DLD1 (cell line): Measurements from ENCODE around the gene SAMD14.

Source experiments
- in situ Hi-C: cut with HindIII; loops from 2 replicates; pipeline ENCODE4 v1.10.0; 2017; ENCODE audit warnings: low sequenced_read_pairs

The SAMD14 gene

DNA sequence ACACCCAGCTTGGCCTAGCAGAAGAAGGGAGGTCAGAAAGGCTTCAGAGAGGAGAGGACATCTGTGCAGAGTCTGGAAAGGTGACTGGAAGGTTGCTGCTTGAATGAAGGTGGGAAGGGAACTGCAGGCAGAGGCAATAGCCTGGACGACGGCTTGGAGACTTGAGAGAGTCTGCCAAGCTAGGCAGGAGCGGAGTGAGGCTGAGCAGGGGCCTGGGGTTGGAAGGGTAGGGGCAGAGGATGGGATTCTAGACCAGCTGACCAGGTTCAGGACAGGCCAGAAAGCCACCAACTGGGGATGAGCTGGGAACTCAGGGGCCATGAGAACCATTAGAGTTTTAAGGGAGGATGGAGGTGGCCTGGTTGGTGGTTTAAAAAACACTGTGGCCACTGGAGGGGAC is 35.5 kb upstream of the SAMD14 start:
- in situ Hi-C loops = no loop called here

DNA sequence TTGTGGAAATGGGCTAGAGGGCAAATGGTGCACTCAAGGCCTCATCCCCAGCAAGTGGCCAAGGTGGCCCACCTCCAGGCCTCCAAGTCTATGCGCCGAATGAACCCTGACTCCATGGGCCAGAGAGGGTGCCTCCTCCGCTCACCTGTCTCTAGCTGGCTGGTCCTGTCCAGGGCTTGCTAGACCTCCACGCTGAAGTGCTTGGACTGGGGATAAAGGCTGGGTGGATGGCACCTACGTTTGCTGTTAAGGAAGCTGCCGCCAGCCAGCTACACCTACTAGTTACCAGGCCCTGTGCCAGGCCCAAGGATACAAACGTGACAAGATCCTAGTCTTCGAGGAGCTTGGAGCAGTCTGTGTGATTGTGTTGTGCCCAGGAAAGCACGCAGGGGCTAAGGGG is 35.1 kb upstream of the SAMD14 start:
- in situ Hi-C loops = no loop called here

DNA sequence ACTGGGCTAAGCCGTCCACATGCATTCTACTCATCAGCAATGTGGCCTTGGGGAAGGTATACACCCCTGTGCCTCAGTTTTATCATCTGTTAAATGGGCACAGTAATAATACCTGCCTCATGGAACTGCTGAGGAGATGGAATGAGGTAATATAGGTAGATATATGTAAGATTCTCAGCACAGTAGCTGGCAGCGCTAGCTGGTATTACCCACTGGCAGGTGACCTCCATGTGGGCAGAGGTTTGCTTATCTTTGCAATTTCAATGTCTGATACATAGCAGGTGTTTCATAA is 34.7 kb upstream of the SAMD14 start:
- in situ Hi-C loops = no loop called here

DNA sequence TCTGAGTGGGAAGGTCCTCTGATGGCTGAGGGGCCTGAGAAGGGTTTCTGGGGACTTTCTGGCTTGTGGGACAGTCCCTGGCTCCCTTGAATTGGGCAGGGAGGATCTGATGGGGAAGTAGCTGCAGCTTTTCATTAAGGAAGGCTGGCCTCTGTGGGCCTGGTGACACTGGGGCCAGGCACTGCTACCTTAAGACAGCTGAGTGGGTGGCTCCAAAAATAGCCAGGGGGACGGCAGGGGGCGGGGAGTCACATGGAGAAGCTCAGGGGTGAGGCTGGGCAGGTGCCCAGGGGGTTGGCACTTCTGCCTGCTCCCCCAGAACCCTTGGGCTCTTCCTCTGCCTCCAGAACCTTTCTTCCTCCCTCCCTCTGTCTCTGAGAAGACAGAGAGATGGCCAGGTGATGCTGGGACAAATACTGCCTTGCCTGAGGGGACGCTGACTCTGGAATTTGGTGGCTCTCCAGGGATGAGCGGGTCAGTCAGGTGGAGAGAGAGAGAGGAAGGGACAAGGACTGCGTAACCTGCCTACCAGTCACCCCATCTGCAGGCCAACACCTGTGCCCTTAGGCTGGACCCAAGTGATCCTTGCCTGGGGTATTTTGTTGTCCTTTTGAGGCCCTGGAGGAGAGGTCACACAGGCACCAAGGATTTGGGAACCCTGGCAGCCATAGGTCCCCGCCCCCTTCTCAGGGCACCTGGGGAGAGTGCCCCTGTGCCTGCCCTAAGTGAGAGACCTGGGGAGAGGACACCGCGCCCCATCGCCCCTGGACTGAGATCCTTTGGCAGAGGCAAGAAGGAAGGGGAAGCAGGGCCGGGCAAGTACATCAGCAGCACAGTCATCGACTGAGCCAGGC is 34.1 kb upstream of the SAMD14 start:
- in situ Hi-C loops = no loop called here

DNA sequence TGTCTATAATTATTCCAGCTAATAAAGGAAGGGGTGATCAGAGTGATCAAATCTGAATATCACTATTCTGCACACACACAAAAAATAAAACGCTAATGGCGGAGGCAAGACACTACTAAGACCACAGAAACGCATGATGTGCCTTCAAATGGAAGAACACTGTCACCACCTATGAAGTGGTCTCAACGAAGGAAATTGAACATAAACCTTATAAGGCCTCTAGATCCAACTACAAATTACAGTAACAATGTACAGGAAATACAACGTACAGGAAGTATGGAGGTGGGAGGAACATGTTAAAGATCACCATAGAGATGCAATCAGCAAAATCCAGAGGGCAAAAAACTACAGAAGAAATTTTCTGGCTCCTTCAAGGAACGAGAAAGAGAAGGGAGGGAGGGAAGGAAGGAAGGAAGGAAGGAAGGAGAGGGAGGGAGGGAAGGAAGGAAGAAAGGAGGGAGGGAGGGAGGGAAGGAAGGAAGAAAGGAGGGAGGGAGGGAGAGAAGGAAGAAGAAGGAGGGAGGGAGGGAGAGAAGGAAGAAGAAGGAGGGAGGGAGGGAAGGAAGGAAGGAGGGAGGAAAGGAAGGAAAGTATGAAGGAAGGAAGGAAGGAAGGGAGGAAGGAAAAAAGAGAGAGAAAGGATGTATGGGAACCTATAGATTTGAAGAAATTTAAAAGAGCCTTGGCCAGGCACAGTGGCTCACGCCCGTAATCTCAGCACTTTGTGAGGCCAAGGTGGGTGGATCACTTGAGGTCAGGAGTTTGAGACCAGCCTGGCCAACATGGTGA is 32.7 kb upstream of the SAMD14 start:
- in situ Hi-C loops = no loop called here

DNA sequence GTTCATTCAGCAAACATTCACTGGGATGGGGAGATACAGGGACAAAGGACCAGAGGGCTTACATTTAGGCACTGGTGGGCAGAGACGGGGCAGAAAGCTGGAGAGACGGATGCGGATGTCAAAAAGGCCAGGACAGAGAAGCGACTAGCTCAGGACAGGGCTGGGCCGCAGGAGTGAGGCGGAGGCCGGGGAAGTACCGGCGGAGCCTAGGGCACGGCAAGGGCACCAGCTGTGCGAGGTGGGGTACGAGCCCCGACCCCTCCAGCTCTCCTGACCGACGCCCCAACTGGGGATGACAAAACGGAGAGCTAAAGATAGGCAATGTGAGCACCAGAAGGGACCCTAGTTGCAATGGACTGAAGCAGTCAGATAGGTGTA is 31.9 kb upstream of the SAMD14 start:
- in situ Hi-C loops = no loop called here

DNA sequence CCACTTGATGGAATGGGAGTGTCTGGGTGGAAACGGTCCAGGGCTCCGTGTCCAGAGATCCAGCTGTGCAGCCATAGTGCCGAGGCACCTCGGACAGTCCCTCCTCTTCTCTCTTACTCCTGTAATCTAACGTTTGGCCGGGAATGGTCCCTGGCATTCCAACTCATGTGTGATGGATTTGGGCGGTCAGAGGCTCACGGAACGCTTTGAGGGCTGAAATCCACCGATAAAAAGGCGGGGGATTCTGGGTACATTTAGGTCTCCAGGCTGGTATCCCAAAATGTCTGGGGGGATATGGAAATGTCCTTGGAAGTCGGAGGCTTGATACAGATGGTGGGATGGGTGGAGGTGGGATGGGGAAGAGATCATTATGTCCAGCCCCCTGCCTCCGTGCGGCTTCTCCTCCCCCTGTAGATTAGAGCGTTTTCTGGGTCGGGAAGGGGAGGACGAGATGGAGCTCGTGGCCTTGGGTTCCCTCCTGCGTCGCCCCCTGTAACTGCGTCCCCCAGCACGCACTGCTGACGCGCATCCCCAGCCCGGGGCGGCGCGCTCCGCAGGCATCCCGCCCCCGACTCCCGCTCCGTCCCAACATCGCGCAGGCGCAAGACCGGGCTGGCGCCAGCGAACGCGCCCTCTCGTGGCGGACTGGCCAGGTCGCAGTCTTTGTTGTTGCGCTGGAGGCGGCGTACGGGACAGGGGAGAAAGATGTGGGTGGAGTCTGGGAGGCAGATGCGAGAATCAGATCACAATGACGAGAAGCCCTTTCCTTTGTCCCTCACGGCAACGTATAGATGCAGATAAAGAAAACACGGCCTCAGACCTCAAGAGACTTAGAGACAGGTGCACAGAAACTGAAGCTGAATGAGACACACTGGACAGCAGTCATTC is 31.3 kb upstream of the SAMD14 start:
- in situ Hi-C loops = no loop called here

DNA sequence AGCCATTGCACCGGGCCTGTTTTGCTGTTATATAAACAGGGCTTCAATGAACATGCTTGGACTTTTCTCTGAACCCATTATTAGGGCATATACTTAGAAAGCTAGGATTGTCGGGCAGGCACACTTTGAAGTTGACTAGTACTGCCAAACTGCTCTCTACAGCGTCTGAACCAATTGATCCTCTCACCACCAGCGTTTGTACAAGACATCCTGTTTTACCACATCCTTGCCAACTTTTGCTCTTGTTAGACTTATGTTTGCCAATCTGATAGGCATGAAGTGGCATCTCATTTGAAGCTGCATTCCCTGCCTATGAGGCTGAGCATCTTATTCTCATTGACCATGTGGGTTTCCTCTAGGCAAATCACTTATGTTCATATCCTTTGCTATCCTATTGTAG is 27.9 kb upstream of the SAMD14 start:
- in situ Hi-C loops = no loop called here

DNA sequence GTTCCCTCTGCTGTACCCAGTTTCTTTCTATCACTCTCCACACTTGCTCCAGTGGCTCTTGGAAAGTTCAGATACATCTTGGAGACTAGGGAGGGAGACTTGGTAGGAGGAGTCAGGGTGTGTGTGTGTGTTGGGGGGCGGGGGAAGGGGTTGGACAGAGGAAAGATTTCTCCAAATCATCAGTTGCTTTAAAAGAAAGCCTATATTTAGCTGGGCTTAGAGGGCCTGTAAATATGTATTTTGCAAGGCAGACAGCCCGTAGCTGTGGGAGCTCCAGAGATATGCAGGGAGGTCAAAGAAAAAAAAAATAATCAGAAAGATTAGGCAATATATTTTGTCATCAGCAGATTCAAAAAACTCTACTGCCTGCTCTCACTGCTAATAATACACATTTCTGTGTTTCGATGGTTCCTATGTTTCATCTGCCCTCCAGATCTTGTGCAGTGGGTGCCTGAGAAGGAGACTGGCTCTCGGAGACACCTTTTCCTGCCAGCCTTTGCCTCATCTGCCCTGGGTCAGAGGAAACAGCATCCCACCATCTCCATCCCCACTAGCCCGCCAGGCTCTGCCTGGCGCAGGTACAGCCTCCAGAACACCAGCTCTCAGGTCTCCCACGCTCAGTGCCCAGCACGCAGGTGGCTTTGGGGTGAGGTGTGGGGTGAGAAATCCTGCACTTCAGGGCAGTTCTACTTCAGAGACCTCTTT is 25.3 kb upstream of the SAMD14 start:
- in situ Hi-C loops = no loop called here

DNA sequence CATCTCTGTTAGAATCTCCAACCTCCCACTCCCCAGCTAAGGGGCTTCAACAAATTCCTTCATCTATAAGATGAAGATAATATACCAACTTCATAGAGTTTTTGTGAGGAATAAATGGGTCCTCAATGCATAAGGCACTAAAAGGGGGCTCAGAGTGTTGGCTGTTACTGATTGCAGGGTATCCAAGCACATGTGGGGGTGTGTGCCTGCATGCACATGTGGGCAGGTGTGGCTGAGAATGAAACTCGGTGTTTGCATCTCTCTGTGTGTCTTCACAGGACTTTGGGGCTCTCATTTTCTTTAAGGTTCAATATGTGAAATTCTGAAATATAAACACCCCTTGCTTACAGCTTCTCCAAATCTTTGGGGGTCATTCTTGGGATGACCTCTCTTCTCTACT is 24.6 kb upstream of the SAMD14 start:
- in situ Hi-C loops = no loop called here

DNA sequence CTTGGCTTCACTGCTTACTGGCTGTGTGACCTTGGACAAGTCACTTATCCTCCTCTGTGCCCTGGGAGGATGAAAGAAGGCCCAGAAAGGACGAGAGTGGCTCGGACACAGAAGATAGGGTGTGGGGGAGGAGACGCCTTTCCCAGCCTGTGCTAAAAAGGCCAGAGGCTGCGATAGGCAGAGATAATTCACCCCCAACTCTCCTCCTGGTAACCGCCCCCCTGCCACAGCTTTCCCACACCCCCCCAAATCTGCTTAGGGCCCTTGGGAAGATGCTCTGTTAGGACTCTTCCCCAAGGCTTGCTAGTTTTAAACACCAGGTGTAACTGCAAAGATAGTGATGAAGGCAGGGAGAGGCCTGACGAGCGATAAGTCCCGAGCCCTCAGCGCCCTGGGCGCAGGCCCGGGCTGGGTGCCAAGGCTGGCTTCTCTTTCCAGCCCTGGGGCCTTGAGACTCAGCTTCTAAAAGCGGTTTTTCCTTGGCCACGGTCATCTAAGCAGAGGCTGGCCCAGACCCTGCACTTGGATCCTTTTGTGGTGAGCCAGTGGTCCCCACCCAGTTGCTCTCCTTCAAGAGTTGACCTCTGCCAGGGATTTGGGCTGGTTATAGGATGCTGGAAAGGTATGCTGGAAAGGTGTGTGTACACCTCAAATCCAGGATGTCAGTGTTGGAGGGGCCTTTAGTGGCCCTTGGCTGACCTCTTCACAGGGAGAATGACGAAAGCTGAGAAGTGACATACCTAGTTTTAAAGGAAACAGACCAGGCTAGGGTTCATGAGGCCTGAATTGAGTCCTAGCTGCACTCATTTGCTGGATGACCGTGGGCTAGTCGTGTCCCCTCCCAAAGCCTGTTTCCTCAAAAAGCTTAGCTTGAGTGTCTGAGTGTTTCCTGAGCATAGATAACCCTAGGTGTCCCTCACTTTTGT is 24.0 kb upstream of the SAMD14 start:
- in situ Hi-C loops = no loop called here

DNA sequence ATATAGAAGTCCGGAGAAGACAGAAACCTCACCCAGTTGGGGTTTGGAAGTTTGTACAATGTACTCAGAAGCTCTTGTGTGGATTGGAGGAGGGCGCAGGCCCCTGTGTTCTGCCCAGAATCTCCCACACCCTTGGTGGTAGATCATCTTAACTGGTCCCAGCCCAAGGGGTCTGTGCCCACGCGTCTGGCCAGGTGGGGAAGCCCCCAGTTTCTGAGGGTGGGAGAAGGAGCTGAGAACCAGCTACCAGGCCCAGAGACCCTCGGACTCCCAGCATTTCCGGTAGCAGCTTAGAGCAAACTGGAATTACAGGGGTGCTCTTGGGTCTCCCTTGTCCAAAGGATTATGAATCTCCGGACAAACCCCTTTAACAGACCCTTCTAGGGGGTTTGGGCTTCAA is 22.8 kb upstream of the SAMD14 start:
- in situ Hi-C loops = no loop called here

DNA sequence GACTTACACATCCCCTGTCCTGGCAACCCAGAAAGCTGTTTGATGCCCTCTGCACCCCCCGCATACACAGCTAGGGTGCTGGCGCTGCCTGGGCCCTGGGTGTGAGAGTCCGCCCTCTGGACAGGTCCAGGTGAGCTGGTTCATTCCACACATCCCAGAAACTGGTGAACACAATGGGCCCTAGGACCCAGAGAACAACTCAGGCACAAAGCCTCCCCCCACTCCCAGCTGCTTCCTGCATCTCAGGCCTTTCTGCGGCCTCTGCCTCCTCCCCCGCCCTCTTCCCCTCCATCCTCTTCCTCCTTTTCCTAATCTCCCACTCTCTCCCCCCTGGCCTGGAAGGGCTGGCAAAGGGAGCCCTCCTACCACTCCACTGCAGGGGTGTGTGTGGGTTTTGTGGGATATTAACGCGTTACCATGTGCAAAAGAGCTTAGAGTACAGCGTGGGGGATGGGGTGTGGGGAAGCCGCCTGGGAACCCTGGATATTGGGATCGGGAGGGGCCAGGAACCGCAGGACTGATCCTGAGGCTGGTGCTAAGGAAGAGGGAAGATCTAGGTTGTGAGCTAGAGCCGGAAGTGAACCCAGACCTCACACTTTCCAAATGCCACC is 22.1 kb upstream of the SAMD14 start:
- in situ Hi-C loops = no loop called here

DNA sequence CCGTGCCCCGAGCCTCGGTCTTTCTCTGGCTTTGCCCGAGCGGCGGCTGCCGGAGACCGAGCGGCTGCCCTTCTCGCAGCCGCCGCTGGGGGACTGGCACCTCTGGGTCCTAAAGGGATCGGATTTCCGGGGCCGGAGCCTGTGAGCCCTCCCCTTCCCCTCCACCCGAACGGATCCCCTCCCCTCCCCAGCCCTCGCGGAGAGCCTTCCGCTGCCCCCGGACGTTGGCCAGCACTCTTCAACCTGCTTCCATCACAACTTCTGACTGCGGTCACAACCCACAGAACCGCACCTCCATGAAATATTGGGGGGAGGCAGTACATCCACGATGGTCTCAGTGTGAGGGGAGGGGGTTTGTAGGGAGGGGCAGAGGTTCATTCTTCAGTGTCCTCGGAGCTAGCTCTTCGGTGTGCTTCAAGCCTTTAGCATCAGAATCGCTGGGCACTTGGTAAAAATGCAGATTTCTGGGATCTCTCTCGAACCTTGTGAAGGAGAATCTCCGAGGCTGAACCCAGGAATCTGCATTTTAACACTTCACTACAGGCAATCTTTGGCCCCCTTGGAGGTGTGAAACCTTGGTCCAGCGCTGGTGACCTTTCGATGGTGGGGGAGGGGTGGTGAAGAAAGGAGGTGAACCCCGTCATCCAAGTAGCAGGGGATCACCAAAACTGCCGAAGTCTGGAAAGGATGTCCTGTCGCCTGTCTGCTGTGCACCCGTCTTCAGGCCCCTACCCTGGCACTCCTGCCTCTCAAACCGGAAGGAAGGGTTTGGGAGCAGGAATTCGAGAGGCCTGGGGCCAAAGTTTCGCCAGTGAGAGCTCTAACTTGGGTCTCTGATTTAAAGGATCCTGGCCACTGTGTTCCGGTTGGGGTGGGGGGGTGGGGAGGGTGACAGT is 21.3 kb upstream of the SAMD14 start:
- in situ Hi-C loops = no loop called here

DNA sequence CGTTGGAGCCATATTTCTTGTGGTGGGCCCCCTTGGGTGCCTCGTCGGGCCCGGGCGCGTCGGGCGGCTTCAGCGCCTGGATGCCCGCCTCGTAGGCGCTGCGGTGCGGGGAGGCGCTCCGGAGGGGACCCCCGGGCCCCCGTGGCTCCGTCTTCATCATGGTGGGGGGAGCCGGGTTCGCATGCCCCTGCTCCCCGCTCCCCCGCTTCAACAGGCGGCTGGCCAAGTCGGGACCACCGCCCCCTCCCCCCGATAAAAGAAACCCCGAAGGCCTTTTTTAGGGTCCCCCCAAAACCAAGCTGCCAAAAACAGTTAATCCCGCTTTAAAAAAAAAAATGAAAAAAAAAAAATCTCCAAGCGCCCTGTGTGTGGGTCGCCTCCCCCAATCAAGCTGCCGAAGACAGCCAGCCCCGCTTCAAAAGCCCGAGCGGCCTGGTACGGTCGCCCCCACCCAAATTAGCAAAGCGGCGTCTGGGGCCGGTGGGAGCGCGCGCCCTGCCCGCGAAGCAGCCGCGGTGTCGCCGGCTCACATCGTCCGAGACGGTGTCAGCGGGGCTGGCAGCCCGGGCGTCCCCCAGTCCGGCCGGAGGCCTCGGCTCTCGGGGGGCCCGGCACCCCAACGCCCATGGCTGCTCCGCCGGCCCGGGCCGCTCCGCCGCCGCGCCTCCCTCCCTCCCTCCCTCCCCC is 20.5 kb upstream of the SAMD14 start, which contains the start of gene PPP1R9B:
Gene PPP1R9B (minus strand): TSS at position 324 of the 687 bp plus-strand sequence. CDS start 164 bp downstream, at position 160.
- in situ Hi-C loops = no loop called here

DNA sequence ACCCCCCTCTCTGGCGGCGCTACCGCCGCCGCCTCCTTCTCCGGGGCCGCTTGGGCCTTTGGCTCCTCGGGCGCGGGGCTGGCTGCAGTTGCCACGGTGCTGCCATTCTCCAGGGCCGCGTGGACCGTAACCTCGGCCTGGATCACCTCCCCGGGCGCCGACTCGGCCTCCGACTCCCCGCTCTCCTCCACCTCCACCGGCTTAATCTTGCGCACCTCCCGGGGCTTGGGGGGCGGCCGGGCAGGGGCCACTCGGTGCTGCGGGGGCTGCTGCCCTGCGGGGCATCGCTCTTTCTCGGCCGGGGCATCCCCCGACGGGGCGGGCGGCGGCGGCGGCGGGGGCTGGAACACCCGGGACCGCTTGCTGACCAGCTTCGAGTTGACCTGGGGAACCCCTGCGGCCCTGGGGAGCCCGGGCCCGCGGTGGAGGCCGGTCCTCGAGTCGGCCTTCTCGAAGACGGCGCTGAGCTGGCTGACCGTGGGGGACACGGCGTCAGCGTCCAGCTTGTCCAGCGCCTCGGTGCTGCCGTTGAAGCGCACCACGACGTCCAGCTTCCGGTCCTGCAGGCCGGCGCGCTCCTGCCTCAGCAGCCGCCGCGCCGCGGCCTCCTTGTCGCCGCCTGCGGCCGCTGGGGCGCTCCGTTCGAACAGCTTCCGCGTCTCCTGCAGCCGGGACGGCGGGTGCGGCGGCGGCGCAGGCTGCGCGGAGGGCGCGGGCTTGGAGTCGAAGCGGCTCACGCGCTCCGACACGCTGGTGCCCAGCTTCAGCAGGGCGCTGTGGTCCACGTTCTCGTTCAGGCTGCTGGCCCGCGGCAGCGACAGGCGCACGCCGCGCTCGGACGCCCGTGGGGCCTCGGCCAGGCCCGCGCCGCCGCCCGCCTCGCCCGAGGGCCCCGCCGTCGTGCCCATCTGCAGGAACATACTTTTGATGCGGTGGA is 19.7 kb upstream of the SAMD14 start:
- in situ Hi-C loops = no loop called here

DNA sequence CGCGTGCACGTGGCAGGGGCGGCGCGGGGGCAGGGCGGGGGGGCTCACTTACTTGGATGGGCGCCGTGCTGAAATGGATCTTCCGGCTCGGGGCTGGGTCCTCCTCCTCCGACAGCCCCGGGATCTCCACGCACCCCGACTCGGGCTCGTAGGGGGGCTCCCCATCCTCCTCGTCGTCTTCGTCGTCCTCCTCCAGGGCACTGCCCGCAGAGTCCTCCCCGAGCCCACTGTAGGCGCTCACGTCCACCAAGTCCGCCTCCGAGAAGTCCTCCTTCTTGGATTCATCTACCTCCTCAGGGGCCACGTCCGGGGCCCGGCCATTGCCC is 19.1 kb upstream of the SAMD14 start:
- in situ Hi-C loops = no loop called here
